Measurements from ENCODE around the gene SAMMSON.

SAMMSON gene

DNA sequence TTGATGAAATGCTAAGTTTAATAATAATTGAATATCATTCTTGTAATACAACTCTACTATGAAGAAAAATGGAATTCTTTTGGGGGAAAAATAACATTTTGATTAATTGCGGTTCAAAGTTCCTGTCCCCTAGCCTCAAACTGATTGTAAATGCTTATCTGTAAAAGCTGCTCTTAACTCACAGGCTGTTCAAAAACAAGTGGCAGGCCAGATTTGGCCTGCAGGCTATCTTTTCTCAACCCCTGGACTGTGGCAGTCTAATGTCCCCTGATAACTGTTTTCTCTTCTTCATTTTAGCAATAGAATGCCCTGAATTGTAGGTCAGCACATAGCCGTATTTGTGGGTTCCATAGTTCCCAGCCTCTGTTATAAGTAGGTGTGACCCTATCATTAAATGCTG is 23.5 kb upstream of the SAMMSON start:
- H3K27me3 ChIP-seq (ENCODE audit: low read depth, low read length) = no peaks in the 10 kb centered on the region
- H3K4me3 ChIP-seq (ENCODE audit: low read length) = no peak overlapping the region
- no peak overlapping the region for H3K4me2 ChIP-seq (ENCODE audit: low read length)
- no peak overlapping the region for H2AFZ ChIP-seq (ENCODE audit: low read depth, low read length)
- no peaks in the 10 kb centered on the region for H4K20me1 ChIP-seq (ENCODE audit: insufficient read depth, low read length)
- H3K4me1 ChIP-seq (ENCODE audit: low read length) = no peaks in the 10 kb centered on the region
- no peaks in the 10 kb centered on the region for H3K79me2 ChIP-seq (ENCODE audit: low read length)
- no peak for TF ChIP-seq EZH2phosphoT487 (IDR thresholded peaks at IDR 0.05; ENCODE audit: low read depth)
- TF ChIP-seq, protein P1, sequence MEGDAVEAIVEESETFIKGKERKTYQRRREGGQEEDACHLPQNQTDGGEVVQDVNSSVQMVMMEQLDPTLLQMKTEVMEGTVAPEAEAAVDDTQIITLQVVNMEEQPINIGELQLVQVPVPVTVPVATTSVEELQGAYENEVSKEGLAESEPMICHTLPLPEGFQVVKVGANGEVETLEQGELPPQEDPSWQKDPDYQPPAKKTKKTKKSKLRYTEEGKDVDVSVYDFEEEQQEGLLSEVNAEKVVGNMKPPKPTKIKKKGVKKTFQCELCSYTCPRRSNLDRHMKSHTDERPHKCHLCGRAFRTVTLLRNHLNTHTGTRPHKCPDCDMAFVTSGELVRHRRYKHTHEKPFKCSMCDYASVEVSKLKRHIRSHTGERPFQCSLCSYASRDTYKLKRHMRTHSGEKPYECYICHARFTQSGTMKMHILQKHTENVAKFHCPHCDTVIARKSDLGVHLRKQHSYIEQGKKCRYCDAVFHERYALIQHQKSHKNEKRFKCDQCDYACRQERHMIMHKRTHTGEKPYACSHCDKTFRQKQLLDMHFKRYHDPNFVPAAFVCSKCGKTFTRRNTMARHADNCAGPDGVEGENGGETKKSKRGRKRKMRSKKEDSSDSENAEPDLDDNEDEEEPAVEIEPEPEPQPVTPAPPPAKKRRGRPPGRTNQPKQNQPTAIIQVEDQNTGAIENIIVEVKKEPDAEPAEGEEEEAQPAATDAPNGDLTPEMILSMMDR (IDR thresholded peaks at IDR 0.05; ENCODE audit: low read depth, low read length) = no peak
- no peak overlapping the region for H3K27ac ChIP-seq (ENCODE audit: low read length)
- no peaks in the 10 kb centered on the region for H3K9me3 ChIP-seq (ENCODE audit: insufficient read depth, low read length)
- no peak overlapping the region for H3K9ac ChIP-seq (ENCODE audit: low read length)
- H3K36me3 ChIP-seq (replicated peaks; ENCODE audit: low read depth, low read length) = no peaks in the 10 kb centered on the region

DNA sequence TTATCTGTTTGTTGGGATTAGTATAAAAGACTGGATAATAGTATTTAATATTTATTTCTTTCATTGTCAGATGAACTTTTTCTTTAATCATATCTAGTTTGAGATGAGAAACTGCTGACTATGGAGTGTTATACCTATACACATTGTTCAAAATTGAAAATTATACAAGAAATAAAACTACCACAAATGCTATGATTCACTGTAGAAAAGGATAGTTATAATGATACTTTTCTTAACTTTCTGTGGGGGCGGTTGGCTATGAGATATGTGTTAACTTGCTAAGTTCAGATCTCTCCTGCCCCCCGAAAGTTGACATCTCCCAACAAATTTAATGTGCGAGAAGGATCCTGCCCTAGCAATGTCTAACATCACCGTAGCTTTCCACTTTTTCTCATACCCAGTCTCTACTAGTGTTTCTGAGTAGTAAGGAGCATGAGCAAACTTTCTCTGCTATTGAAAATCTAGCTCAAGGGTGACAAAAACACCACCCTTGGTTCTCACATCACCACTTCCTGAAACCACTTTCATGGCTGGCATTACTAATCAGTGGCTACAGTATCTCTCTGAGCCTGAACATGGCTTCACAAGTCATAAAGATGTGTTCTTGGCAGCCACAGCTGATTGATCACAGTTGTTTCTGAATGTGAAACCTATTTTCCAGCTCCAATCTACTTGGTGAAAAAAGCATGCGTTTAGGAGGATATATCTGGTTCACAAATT is 15.8 kb upstream of the SAMMSON start:
- H3K9ac ChIP-seq (ENCODE audit: low read length) = no peak overlapping the region
- no peak for TF ChIP-seq EZH2phosphoT487 (IDR thresholded peaks at IDR 0.05; ENCODE audit: low read depth)
- TF ChIP-seq, protein P1 (IDR thresholded peaks at IDR 0.05; ENCODE audit: low read depth, low read length) = no peak
- no peaks in the 10 kb centered on the region for H3K36me3 ChIP-seq (replicated peaks; ENCODE audit: low read depth, low read length)
- no peaks in the 10 kb centered on the region for H3K9me3 ChIP-seq (ENCODE audit: insufficient read depth, low read length)
- no peaks in the 10 kb centered on the region for H3K79me2 ChIP-seq (ENCODE audit: low read length)
- H3K4me1 ChIP-seq (ENCODE audit: low read length) = no peaks in the 10 kb centered on the region
- no peak overlapping the region for H3K27ac ChIP-seq (ENCODE audit: low read length)
- H3K27me3 ChIP-seq (ENCODE audit: low read depth, low read length) = no peaks in the 10 kb centered on the region
- H4K20me1 ChIP-seq (ENCODE audit: insufficient read depth, low read length) = no peaks in the 10 kb centered on the region
- H3K4me3 ChIP-seq (ENCODE audit: low read length) = no peak overlapping the region
- H2AFZ ChIP-seq (ENCODE audit: low read depth, low read length) = no peak overlapping the region
- H3K4me2 ChIP-seq (ENCODE audit: low read length) = no peak overlapping the region

DNA sequence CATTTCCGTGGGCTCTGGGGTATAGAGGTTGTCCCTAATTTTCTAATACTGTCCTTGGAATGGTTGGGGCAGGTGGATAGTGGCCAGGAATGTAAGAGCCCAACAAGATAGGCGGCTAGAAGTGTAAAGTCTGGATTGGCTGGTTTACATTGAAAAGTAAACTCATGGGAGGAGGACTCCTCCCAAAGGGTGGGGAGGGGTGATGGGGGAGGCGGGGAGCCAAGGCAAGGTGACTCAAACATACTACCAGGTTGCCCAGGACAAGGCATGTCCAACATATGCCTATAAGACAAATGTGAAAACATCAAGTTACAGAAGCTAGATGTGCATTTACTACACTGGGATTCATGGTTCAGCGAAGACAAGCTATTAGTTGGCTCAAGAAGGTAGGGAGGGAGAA is 14.3 kb upstream of the SAMMSON start:
- no peak overlapping the region for H3K27ac ChIP-seq (ENCODE audit: low read length)
- H4K20me1 ChIP-seq (ENCODE audit: insufficient read depth, low read length) = no peaks in the 10 kb centered on the region
- H3K36me3 ChIP-seq (replicated peaks; ENCODE audit: low read depth, low read length) = no peaks in the 10 kb centered on the region
- no peak overlapping the region for H3K4me3 ChIP-seq (ENCODE audit: low read length)
- no peak overlapping the region for H3K9ac ChIP-seq (ENCODE audit: low read length)
- H3K9me3 ChIP-seq (ENCODE audit: insufficient read depth, low read length) = no peaks in the 10 kb centered on the region
- H3K4me1 ChIP-seq (ENCODE audit: low read length) = no peaks in the 10 kb centered on the region
- no peak overlapping the region for H3K4me2 ChIP-seq (ENCODE audit: low read length)
- H3K79me2 ChIP-seq (ENCODE audit: low read length) = no peaks in the 10 kb centered on the region
- no peaks in the 10 kb centered on the region for H3K27me3 ChIP-seq (ENCODE audit: low read depth, low read length)
- TF ChIP-seq, protein P1 (IDR thresholded peaks at IDR 0.05; ENCODE audit: low read depth, low read length) = no peak
- TF ChIP-seq EZH2phosphoT487 (IDR thresholded peaks at IDR 0.05; ENCODE audit: low read depth) = no peak
- no peak overlapping the region for H2AFZ ChIP-seq (ENCODE audit: low read depth, low read length)

DNA sequence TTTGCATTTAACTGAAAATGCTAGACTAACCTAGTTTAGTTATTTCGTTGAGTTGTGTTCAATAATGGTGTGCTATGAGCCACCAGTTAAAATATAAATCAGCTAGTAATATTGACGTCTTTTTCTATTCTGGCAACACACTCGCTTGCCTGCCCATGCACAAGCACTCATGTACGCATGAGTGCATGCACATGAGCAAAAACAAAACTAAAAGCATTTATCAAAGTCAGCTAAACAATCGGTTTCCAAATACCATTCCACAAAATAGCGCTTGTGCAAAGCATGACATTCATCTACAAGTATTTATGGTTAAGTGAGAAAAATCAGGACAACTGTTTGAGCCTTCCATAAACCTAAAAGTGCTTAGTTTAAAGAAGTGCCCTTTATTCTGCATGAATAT is 13.1 kb upstream of the SAMMSON start:
- Histone ChIP-seq H3K79me2 (ENCODE audit: low read length) (no peaks in the 10 kb centered on the region), H3K4me2 (ENCODE audit: low read length) (no peak overlapping the region), H2AFZ (ENCODE audit: low read depth, low read length) (no peak overlapping the region), H3K27ac (ENCODE audit: low read length) (no peak overlapping the region), H3K4me3 (ENCODE audit: low read length) (no peak overlapping the region), H3K4me1 (ENCODE audit: low read length) (no peaks in the 10 kb centered on the region), H3K9ac (ENCODE audit: low read length) (no peak overlapping the region), H3K36me3 (replicated peaks; ENCODE audit: low read depth, low read length) (no peaks in the 10 kb centered on the region), H3K27me3 (ENCODE audit: low read depth, low read length) (no peaks in the 10 kb centered on the region), H3K9me3 (ENCODE audit: insufficient read depth, low read length) (no peaks in the 10 kb centered on the region), H4K20me1 (ENCODE audit: insufficient read depth, low read length) (no peaks in the 10 kb centered on the region)
- TF ChIP-seq, protein P1 (IDR thresholded peaks at IDR 0.05; ENCODE audit: low read depth, low read length) = no peak
- no peak for TF ChIP-seq EZH2phosphoT487 (IDR thresholded peaks at IDR 0.05; ENCODE audit: low read depth)

All from OCI-LY3 (cell line).